Suprapubic skin (tissue), 4 donors: ENCODE results near the gene GIMAP8. TPM values are rescaled to one million over a fixed set of nuclear protein-coding genes. Genes with fewer than 3 reads are reported as not detected.

Experiments
- DNase-seq, 2 donors: peaks; one replicate each; pipeline ENCODE4 v3.0.0-alpha.2; 2019; ENCODE audit warnings: low spot score in 2 of 2
- H3K27ac ChIP-seq: fragments of 200-600 bp; sonication (generic); one replicate; pipeline ENCODE4 v1.5.1; 2019
- H3K27me3 ChIP-seq: fragments of 200-600 bp; sonication (generic); one replicate; pipeline ENCODE4 v1.5.1; 2019
- H3K36me3 ChIP-seq: fragments of 200-600 bp; sonication (generic); one replicate; pipeline ENCODE4 v1.5.1; 2019
- H3K4me1 ChIP-seq: fragments of 200-600 bp; sonication (generic); one replicate; pipeline ENCODE4 v1.5.1; 2019
- H3K4me3 ChIP-seq: fragments of 200-600 bp; sonication (generic); one replicate; pipeline ENCODE4 v1.5.1; 2019; ENCODE audit warnings: mild to moderate bottlenecking
- H3K9me3 ChIP-seq: fragments of 200-600 bp; sonication (generic); one replicate; pipeline ENCODE4 v1.5.1; 2019
- EP300 ChIP-seq: sonication (generic); formaldehyde crosslinking; IDR thresholded peaks from one replicate; pipeline ENCODE4 v1.6.1; 2017; ENCODE audit warnings: antibody characterized with exemption
- POLR2A ChIP-seq, 2 donors: fragments of 450-650 bp; IDR thresholded peaks; one replicate each; pipeline ENCODE4 v1.6.1; 2017; ENCODE audit warnings: antibody characterized with exemption in 2 of 2, mild to moderate bottlenecking in 2 of 2, moderate library complexity in 2 of 2
- POLR2AphosphoS5 ChIP-seq, 3 donors: sonication (generic); formaldehyde crosslinking; IDR thresholded peaks; one replicate each; pipeline ENCODE4 v1.6.1; 2017; ENCODE audit warnings: antibody characterized with exemption in 3 of 3
- WGBS: methylation state at CpG from one replicate; pipeline ENCODE4 v1.1.5; 2018; 5-methylcytosine and 5-hydroxymethylcytosine counted together
- total RNA-seq, 4 donors: library from RNA; depleted of rRNA; stranded (reverse); fragments of >200 nt; gene quantifications; one replicate each; pipeline ENCODE4 v1.1.0, GENCODE V29; 2016
- TF ChIP-seq, protein P1 (sequence below), 2 donors: fragments of 200-600 bp in 1 of 2; fragments of 450-650 bp in 1 of 2; sonication (generic) in 1 of 2; IDR thresholded peaks; one replicate each; pipeline ENCODE4 v1.5.1; 2016 to 2019; ENCODE audit warnings: antibody characterized with exemption in 2 of 2, mild to moderate bottlenecking in 1 of 2, moderate library complexity in 1 of 2

The GIMAP8 gene
- total RNA-seq, 4 donors from 2014 or later, result 1.5 to 5.6 (median 3.2) TPM

DNA sequence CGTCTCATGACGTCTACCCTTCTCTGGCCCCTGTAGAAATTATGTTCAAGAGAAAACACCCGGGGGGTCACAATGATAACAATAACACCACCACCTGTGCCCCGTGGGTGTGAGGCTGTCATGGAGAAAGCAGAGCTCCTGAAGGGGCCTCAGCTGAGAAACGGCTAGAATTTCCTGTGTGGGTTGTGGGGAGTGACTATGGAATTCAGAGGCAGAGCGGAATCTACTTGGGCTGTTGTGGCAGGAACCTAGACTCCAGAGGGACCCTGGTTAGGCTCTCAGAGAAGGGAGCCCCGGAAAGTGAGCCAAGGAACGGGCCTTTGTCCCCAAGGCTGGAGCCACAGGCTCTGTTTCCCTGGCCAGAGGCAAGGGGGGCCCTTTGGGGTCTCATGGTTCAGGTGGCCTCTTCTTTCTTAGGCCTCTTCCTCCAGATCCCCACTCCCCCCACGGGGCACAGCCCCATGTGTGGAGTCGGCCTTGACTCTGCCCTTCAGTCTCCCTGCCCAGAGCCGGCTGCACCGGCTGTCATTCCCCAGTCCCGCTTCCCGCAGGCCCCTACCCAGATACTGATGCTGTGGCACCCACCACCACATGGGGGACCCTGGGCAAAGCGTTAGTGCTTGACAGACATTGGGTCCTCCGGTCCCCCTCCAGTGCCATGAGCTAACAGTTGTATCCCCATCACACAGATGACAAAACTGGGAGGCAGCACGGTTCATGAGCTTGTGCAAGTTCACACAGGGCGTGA, 6.5 kb upstream of the GIMAP8 start:
- Histone ChIP-seq H3K36me3 (no peaks in the 10 kb centered on the region), H3K27ac (no peak overlapping the region), H3K27me3 (no peaks in the 10 kb centered on the region), H3K4me3 (no peak overlapping the region), H3K4me1 (peaks cover 2% of the 10 kb centered on the region), H3K9me3 (peaks cover 21% of the 10 kb centered on the region)
- DNase-seq, result no peak
- WGBS, result 86% methylated on average over 15 of the region's 18 CpGs
- TF ChIP-seq POLR2AphosphoS5 (IDR thresholded peaks at IDR 0.05), result no peak
- TF ChIP-seq EP300, result no peak
- no peak for TF ChIP-seq POLR2A (IDR thresholded peaks at IDR 0.05)
- TF ChIP-seq, protein P1, sequence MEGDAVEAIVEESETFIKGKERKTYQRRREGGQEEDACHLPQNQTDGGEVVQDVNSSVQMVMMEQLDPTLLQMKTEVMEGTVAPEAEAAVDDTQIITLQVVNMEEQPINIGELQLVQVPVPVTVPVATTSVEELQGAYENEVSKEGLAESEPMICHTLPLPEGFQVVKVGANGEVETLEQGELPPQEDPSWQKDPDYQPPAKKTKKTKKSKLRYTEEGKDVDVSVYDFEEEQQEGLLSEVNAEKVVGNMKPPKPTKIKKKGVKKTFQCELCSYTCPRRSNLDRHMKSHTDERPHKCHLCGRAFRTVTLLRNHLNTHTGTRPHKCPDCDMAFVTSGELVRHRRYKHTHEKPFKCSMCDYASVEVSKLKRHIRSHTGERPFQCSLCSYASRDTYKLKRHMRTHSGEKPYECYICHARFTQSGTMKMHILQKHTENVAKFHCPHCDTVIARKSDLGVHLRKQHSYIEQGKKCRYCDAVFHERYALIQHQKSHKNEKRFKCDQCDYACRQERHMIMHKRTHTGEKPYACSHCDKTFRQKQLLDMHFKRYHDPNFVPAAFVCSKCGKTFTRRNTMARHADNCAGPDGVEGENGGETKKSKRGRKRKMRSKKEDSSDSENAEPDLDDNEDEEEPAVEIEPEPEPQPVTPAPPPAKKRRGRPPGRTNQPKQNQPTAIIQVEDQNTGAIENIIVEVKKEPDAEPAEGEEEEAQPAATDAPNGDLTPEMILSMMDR (IDR thresholded peaks at IDR 0.05), result no peak

DNA sequence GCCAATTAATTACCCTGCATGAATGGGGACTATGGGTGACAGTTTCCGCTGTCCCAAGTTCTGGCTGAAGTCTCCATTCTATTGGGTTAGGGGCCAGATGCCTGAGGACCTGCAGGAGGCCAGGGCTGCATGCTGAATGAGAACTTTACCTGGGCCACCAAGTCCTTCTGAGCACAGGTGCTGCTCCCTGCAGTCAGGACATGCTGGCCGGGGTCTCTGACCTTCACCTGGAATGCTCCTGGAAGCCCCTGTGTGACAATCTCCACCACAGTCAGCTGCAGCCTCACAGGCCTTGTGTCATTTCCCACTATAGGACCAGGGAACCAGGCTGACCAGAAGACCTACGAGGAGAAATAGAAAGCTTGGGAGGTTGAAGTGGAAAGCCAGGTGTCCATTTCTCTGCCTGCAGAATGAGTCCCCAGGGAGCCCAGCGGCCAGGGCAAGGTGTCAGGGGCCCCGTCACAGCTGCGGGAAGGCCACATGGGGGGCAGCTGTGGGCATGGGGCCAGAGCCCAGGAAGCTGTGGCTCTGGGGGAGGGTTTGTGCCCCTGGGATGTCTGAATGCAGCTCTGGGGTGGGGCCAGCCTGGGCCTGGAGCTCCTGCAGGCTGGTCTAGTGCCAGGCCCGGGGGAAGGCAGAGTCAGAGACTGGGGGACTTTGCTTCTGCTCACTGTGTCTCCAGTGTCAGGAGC, 5.6 kb upstream of the GIMAP8 start:
- no peak for DNase-seq
- Histone ChIP-seq H3K4me3 (no peak overlapping the region), H3K9me3 (peaks cover 21% of the 10 kb centered on the region), H3K36me3 (no peaks in the 10 kb centered on the region), H3K4me1 (peaks cover 9% of the 10 kb centered on the region), H3K27me3 (no peaks in the 10 kb centered on the region), H3K27ac (no peak overlapping the region)
- TF ChIP-seq POLR2A (IDR thresholded peaks at IDR 0.05), result no peak
- 76% methylated on average over 6 of the region's 7 CpGs for WGBS

DNA sequence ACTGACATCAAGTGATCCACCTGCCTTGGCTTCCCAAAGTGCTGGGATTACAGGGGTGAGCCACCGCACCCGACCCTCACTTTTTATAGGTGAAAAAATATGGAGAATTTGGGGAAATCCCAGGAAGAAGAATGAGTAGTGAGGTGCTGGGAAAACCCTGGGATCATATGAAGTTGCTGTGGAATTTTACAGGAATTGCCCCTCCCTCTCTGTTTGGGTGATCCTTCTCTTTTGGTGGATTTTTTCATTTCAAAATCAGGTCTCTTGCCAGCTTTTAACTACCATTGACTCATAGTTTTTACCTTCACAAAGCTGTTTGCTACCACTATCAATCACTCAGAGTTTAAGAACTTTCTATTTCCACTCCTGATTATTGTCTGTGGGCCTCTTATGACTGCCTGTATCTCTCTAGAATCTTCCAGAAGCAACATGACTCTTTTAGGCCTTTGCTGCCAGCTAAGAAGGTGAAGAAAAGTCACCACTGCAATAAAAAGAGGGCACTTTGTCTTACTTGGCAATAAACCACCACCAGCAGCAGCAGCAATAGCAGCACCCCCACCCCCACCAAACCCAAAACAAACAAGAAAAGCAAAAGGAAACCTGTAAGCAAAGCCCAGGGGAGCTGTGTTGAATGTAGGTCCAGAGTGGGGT, 4.0 kb upstream of the GIMAP8 start:
- 81% methylated on average over 2 of the region's 2 CpGs for WGBS
- H3K27ac ChIP-seq, result no peak overlapping the region

DNA sequence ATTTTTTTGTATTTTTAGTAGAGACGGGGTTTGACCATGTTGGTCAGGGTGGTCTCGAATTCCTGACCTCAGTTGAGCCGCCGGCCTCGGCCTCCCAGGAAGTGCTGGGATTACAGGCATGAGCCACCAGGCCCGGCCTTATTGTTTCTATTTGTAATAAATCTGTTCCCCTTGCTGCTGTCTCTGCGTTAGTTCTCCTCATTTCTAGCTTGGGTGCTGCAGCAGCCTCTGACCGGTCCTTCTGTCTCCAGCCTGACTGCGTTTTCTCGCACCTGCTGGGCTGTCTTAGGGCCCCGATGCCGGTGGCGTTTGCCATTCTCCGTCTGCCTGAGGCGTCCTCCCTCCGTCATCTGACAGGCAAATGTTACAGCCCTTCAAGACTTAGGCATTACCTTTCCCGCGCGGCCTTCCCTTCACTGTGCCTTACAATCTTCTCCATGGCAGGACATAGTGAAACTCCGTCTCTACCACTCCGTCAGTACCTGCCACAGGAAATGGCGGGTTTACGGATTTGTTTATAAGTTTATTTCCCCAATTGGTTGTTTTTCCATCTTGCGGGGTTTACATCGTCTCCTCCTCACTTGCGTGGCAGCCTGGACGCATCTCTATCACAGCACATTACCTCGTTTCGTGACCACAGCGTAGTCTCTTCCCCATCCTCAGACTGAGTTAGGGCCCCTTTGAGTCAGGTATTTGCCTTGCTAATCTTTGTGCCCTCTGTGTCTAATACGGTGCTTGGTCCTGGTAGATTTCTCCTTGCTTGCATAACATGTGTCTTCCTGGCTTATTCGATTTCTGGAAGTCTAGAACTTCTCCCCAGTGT, 2.3 kb upstream of the GIMAP8 start:
- 82% methylated on average over 32 of the region's 32 CpGs for WGBS
- H3K4me3 ChIP-seq, result no peak overlapping the region
- peaks cover 9% of the 10 kb centered on the region for H3K4me1 ChIP-seq
- H3K9me3 ChIP-seq, result no peaks in the 10 kb centered on the region
- TF ChIP-seq POLR2A (IDR thresholded peaks at IDR 0.05) (no peak), EP300 (no peak), POLR2AphosphoS5 (IDR thresholded peaks at IDR 0.05) (no peak)
- TF ChIP-seq, protein P1 (IDR thresholded peaks at IDR 0.05), result no peak
- H3K36me3 ChIP-seq, result no peaks in the 10 kb centered on the region
- DNase-seq, result peak in 1 of 2 donors; percentile 31
- no peak overlapping the region for H3K27ac ChIP-seq
- peaks cover 9% of the 10 kb centered on the region for H3K27me3 ChIP-seq

More for the DNA sequence above, 4.0 kb upstream of the GIMAP8 start:
- Histone ChIP-seq H3K4me3 (no peak overlapping the region), H3K27me3 (peaks cover 5% of the 10 kb centered on the region), H3K4me1 (peaks cover 9% of the 10 kb centered on the region), H3K36me3 (no peaks in the 10 kb centered on the region), H3K9me3 (peaks cover 13% of the 10 kb centered on the region)
- no peak for DNase-seq
- TF ChIP-seq EP300 (no peak), POLR2A (IDR thresholded peaks at IDR 0.05) (no peak), POLR2AphosphoS5 (IDR thresholded peaks at IDR 0.05) (no peak)
- TF ChIP-seq, protein P1 (IDR thresholded peaks at IDR 0.05), result no peak

DNA sequence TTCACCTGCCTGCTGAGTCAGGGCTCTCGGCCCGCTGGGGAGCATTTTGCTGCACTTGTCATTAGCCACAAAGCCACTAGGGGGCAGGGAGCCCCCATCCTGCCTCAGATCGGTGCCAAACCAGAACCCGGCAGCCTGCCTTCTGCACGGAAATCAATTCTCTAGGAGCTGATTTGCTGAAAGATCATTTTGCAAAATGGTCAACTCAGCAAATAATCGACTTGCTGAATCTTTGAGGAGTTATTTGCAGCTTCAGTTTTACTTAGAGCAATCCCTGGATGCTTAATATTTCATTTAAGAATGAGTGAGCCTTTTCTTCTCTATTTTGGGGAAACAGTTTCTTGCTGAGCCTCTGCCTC, 1.7 kb upstream of the GIMAP8 start:
- DNase-seq, result peak; percentile 78 to 87
- no peak overlapping the region for H3K4me3 ChIP-seq
- H3K9me3 ChIP-seq, result no peaks in the 10 kb centered on the region
- 2% methylated on average over 6 of the region's 6 CpGs for WGBS
- peaks cover 9% of the 10 kb centered on the region for H3K27me3 ChIP-seq
- H3K4me1 ChIP-seq, result peaks cover 9% of the 10 kb centered on the region
- TF ChIP-seq, protein P1 (IDR thresholded peaks at IDR 0.05), result peak; percentile 79 to 80
- no peak for TF ChIP-seq EP300
- peak overlapping the region; percentile 74 for H3K27ac ChIP-seq
- H3K36me3 ChIP-seq, result no peaks in the 10 kb centered on the region
